ENCODE data around the gene UBC.

UBC gene

DNA sequence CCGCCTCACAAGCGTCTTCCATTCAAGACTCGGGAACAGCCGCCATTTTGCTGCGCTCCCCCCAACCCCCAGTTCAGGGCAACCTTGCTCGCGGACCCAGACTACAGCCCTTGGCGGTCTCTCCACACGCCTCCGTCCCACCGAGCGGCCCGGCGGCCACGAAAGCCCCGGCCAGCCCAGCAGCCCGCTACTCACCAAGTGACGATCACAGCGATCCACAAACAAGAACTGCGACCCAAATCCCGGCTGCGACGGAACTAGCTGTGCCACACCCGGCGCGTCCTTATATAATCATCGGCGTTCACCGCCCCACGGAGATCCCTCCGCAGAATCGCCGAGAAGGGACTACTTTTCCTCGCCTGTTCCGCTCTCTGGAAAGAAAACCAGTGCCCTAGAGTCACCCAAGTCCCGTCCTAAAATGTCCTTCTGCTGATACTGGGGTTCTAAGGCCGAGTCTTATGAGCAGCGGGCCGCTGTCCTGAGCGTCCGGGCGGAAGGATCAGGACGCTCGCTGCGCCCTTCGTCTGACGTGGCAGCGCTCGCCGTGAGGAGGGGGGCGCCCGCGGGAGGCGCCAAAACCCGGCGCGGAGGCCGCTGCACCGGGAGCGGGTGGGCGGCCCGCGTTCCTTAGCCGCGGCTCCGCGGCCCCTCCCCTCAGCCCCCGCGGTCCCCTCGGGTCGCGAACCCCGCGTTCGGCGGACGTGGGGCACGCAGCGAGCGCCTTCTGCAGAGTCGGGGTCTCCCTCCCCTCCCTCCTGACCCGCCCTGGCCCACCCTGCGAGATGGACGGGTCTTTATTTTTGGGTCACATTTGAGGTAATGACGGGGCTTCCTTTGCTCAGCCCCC lies at the start of gene UBC:
TSS of gene UBC (minus strand) at position 259 of the 847 bp plus-strand sequence. CDS start 879 bp downstream, outside the sequence.
- DNase-seq (ENCODE audit: low read depth): peak; percentile 71
- peak within 1 kb of the TSS; percentile 97 for H3K4me3 ChIP-seq (ENCODE audit: low read length)

GRCh38 chr12:124963211-124963610 lies 48.8 kb upstream of the UBC start:
- no peak overlapping the region for H3K4me3 ChIP-seq (ENCODE audit: low read length)
- no peak for DNase-seq (ENCODE audit: low read depth)
- TF ChIP-seq, protein P1, sequence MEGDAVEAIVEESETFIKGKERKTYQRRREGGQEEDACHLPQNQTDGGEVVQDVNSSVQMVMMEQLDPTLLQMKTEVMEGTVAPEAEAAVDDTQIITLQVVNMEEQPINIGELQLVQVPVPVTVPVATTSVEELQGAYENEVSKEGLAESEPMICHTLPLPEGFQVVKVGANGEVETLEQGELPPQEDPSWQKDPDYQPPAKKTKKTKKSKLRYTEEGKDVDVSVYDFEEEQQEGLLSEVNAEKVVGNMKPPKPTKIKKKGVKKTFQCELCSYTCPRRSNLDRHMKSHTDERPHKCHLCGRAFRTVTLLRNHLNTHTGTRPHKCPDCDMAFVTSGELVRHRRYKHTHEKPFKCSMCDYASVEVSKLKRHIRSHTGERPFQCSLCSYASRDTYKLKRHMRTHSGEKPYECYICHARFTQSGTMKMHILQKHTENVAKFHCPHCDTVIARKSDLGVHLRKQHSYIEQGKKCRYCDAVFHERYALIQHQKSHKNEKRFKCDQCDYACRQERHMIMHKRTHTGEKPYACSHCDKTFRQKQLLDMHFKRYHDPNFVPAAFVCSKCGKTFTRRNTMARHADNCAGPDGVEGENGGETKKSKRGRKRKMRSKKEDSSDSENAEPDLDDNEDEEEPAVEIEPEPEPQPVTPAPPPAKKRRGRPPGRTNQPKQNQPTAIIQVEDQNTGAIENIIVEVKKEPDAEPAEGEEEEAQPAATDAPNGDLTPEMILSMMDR (conservative IDR thresholded peaks at IDR 0.05; ENCODE audit: low read depth, low read length): no peak

More for the DNA sequence above, at the start of gene UBC:
- TF ChIP-seq, protein P1 (conservative IDR thresholded peaks at IDR 0.05; ENCODE audit: low read depth, low read length): no peak

- TF ChIP-seq, protein P1 (conservative IDR thresholded peaks at IDR 0.05; ENCODE audit: low read depth, low read length): no peak
- DNase-seq (ENCODE audit: low read depth): no peak
- no peak overlapping the region for H3K4me3 ChIP-seq (ENCODE audit: low read length)
These were observed 46.6 kb upstream of the UBC start for GRCh38 chr12:124961055-124961454.

DNA sequence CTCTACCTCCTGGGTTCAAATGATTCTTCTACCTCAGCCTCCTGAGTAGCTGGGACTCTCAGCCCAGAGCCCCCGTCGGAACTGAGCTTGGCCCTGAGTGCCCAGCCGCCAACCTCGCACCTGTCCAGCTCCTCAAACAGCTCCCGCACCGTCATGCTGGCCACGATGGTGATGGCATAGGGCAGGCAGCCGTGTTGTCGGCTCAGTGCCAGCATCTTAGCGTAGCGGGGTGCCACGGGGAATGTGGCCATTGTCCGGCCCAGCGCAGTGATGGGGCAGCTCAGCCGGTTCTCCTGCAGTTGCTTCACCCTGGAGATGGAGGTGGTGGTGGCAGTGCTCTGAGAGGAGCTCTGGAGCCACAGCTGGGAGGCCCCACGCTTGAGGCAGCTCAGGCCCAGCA lies 42.1 kb upstream of the UBC start:
- no peak overlapping the region for H3K4me3 ChIP-seq (ENCODE audit: low read length)
- DNase-seq (ENCODE audit: low read depth): no peak
- TF ChIP-seq, protein P1 (conservative IDR thresholded peaks at IDR 0.05; ENCODE audit: low read depth, low read length): no peak

GRCh38 chr12:124954771-124955170 lies 40.3 kb upstream of the UBC start:
- H3K4me3 ChIP-seq (ENCODE audit: low read length): no peak overlapping the region
- TF ChIP-seq, protein P1 (conservative IDR thresholded peaks at IDR 0.05; ENCODE audit: low read depth, low read length): no peak
- no peak for DNase-seq (ENCODE audit: low read depth)

GRCh38 chr12:124953689-124954405 lies 39.4 kb upstream of the UBC start:
- TF ChIP-seq, protein P1 (conservative IDR thresholded peaks at IDR 0.05; ENCODE audit: low read depth, low read length): no peak
- DNase-seq (ENCODE audit: low read depth): no peak
- no peak overlapping the region for H3K4me3 ChIP-seq (ENCODE audit: low read length)
